ENCODE results near the gene IL16.

GRCh38 chr15:81312790-81313543 lies 116.3 kb downstream of the IL16 start:
- TF ChIP-seq POLR2AphosphoS5 (IDR thresholded peaks at IDR 0.05) (peak; percentile 54 to 77 (median 66)), POLR2A (IDR thresholded peaks at IDR 0.05) (no peak)
- TF ChIP-seq, protein P1, sequence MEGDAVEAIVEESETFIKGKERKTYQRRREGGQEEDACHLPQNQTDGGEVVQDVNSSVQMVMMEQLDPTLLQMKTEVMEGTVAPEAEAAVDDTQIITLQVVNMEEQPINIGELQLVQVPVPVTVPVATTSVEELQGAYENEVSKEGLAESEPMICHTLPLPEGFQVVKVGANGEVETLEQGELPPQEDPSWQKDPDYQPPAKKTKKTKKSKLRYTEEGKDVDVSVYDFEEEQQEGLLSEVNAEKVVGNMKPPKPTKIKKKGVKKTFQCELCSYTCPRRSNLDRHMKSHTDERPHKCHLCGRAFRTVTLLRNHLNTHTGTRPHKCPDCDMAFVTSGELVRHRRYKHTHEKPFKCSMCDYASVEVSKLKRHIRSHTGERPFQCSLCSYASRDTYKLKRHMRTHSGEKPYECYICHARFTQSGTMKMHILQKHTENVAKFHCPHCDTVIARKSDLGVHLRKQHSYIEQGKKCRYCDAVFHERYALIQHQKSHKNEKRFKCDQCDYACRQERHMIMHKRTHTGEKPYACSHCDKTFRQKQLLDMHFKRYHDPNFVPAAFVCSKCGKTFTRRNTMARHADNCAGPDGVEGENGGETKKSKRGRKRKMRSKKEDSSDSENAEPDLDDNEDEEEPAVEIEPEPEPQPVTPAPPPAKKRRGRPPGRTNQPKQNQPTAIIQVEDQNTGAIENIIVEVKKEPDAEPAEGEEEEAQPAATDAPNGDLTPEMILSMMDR (IDR thresholded peaks at IDR 0.05 in 8 of 11, conservative IDR thresholded peaks at IDR 0.05 in 3 of 11): no peak
